C4-2B (cell line): ENCODE data around the gene AFAP1.

Experiments used
- H3K27ac ChIP-seq: fragments of 450-650 bp; 2 replicates; pipeline ENCODE4 v1.5.1; 2017
- CTCF ChIP-seq: fragments of 450-650 bp; conservative IDR thresholded peaks from 2 replicates; pipeline ENCODE4 v1.5.1; 2017; ENCODE audit warnings: mild to moderate bottlenecking
- ZFX ChIP-seq: fragments of 450-650 bp; IDR thresholded peaks from 2 replicates; pipeline ENCODE4 v1.6.1; 2017

The AFAP1 gene

DNA sequence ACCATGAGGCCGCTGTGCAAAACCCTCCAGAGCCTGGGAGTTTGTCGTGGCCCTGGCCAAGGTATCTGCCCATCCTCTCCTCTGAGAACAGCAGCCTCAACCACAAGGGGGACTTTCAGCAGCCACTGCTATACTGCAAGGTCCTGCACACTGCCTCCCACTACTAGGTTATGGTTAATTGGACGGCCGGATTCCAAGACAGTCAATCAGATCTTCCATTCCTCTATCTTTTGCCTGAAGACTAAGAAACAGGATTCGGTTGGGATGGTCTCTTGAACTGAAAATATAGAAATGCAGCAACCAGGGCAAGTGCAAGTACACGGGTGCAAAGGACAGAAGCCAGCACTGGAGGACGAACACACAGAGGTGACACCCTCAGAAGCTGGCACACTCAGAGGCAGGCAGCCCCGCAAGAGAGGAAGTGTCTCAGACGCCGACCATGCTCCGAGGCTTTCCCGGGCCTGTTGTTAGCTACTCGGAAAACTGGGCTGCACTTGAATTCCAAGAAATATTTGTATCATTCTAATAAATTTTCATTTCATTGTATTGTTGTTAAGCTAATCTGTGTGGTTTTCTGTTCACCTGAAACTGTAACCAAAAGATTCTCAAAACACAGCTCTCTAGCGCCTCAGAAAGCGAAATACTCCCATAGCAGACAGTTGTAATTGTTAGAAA, 63.3 kb downstream of the AFAP1 start:
- H3K27ac ChIP-seq = no peak overlapping the region
- TF ChIP-seq ZFX = no peak
- TF ChIP-seq CTCF = no peak

DNA sequence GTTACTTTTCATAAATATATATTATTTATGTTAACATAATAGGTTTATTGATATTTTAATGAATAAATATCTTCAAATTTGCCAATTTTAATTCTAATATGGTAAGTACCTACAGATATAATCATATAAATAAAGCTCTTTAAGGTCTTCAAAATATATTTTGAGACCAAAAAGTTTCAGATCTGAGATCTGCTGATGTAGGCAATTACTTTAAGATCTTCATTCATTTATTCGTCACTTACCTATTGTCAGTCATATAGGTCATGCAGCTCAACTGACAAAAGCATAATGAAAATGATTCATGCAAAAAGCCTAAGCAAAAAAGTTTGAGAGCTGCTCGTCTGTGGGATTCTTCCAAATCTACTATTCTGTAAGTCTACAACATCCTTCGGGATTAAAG, 64.8 kb downstream of the AFAP1 start:
- TF ChIP-seq ZFX (no peak), CTCF (no peak)
- H3K27ac ChIP-seq = no peak overlapping the region

DNA sequence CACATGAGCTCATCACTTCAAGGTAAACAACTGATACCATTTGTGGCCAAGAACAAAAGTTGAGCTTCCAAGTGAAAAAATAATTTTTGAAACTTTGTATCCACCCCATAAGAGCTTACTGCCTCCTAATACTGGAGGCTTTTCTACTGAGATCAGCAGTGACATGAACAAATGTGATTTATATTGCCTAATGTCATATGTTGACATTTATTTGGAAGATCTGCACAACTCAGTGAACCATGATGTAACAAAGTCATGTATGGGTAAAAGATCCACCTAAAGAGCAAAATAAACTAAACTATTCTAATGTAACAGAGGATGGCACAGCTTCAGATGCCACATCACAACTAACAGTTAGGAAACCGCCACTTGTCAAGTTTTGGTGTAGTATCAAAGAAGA, 65.8 kb downstream of the AFAP1 start:
- H3K27ac ChIP-seq = no peak overlapping the region
- TF ChIP-seq CTCF = no peak
- no peak for TF ChIP-seq ZFX

DNA sequence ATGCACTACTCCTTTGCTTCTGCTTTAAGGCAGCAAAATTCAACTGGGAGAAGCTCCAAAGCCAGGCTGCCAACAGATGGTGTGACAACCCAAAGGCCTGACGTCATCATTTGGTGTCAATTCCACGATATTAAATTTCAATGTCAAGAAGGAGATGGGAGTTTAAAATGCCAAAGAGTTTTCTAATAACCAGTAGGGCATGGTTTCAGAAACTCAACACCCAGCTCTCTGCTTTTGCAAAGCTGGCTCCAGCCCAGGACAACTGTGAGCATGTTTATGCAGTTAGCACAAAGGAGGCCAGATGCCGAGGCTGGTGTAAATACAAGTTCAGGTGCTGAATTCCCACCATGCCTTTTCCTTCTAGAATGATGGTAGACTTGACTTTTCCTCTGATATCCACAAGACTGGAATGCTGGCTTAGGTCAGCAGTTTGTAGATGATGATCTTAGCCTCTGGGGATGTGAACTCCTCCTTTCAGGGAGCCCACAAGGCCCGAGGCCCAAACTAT, 67.3 kb downstream of the AFAP1 start:
- H3K27ac ChIP-seq = peak overlapping the region; percentile 20; the same call in 1 of the 2 replicates
- TF ChIP-seq CTCF = no peak
- TF ChIP-seq ZFX = no peak

DNA sequence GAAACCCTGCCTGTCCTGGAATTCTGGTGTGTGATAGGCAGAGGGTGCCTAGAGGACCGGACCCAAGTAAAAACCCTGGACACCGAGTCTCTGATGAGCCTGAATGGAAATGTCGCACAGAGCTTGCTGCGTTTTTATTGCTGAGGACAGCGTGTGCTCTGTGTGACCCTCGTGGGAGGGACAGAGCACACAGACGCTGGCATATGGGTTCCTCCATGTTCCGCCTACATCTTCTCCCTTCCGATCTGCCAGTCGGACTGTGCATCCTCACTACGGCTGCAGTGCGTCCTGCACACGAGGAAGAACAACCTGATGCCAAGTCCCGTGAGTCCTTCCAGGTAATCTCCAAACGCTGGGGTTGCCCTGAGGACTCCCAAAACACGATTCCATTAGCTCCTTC, 68.3 kb downstream of the AFAP1 start:
- H3K27ac ChIP-seq = no peak overlapping the region
- no peak for TF ChIP-seq ZFX
- no peak for TF ChIP-seq CTCF

DNA sequence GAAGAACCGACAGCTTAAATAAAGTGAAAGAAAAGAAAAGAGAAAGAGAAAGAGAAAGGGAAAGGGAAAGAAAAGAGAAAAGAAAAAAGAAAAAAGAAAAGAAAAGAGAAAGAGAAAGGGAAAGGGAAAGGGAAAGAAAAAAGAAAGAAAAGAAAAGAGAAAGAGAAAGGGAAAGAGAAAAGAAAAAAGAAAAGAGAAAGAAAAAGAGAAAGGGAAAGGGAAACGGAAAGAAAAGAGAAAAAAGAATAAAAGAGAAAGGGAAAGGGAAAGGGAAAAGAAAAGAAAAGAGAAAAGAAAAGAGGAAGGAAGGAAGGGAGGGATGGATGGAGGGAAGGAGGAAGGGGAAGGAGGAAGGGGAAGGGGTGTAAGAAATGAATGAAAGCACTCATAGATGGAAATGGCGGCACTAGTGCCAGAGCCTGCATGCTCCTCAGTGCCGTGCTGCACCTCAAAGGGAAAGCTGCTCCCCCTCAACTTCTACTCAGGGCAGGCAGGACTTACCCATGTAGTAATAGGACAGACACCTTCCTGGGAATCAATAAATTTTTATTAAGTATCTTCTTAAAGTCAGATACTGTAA, 70.7 kb downstream of the AFAP1 start:
- no peak overlapping the region for H3K27ac ChIP-seq

More for the DNA sequence above, 70.7 kb downstream of the AFAP1 start:
- TF ChIP-seq ZFX (no peak), CTCF (no peak)
